Measurements from ENCODE around the gene RCL1.

DNA sequence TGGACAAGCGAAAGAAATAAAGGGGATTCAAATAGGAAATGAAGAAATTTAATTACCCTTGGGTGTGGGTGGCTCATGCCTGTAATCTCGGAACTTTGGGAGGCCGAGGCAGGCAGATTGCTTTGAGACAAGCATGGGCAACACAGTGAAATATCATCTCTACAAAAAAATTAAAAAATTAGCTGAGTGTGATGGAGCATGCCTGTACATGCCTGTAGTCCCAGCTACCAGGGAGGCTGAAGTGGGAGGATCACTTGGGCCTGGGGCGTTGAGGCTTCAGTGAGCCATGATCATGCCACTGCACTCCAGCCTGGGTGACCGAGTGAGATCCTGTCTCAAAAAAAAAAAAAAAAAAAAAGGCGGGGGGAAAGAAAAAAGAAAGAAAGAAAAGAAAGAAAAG, 4.0 kb upstream of the RCL1 start:
- TF ChIP-seq TCF12 (IDR thresholded peaks at IDR 0.05) (no peak), NFIC (IDR thresholded peaks at IDR 0.05; ENCODE audit: borderline replicate concordance) (no peak), FOXJ3 (CRISPR knock-in tag; IDR thresholded peaks at IDR 0.05) (no peak), FOXM1 (IDR thresholded peaks at IDR 0.05; ENCODE audit: low read depth) (no peak), RXRA (IDR thresholded peaks at IDR 0.05; ENCODE audit: borderline replicate concordance, low read depth) (no peak), RFX5 (IDR thresholded peaks at IDR 0.05; ENCODE audit: low read length) (no peak), RAD21 (IDR thresholded peaks at IDR 0.05; ENCODE audit: low read length) (no peak), MXI1 (IDR thresholded peaks at IDR 0.05; ENCODE audit: low read depth, low read length) (no peak), EP300 (IDR thresholded peaks at IDR 0.05; ENCODE audit: borderline replicate concordance in 1 of 2, low read depth in 1 of 2, low read length in 1 of 2) (no peak)
- TF ChIP-seq, protein P1, sequence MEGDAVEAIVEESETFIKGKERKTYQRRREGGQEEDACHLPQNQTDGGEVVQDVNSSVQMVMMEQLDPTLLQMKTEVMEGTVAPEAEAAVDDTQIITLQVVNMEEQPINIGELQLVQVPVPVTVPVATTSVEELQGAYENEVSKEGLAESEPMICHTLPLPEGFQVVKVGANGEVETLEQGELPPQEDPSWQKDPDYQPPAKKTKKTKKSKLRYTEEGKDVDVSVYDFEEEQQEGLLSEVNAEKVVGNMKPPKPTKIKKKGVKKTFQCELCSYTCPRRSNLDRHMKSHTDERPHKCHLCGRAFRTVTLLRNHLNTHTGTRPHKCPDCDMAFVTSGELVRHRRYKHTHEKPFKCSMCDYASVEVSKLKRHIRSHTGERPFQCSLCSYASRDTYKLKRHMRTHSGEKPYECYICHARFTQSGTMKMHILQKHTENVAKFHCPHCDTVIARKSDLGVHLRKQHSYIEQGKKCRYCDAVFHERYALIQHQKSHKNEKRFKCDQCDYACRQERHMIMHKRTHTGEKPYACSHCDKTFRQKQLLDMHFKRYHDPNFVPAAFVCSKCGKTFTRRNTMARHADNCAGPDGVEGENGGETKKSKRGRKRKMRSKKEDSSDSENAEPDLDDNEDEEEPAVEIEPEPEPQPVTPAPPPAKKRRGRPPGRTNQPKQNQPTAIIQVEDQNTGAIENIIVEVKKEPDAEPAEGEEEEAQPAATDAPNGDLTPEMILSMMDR (IDR thresholded peaks at IDR 0.05) = no peak
- TF ChIP-seq, protein P2, sequence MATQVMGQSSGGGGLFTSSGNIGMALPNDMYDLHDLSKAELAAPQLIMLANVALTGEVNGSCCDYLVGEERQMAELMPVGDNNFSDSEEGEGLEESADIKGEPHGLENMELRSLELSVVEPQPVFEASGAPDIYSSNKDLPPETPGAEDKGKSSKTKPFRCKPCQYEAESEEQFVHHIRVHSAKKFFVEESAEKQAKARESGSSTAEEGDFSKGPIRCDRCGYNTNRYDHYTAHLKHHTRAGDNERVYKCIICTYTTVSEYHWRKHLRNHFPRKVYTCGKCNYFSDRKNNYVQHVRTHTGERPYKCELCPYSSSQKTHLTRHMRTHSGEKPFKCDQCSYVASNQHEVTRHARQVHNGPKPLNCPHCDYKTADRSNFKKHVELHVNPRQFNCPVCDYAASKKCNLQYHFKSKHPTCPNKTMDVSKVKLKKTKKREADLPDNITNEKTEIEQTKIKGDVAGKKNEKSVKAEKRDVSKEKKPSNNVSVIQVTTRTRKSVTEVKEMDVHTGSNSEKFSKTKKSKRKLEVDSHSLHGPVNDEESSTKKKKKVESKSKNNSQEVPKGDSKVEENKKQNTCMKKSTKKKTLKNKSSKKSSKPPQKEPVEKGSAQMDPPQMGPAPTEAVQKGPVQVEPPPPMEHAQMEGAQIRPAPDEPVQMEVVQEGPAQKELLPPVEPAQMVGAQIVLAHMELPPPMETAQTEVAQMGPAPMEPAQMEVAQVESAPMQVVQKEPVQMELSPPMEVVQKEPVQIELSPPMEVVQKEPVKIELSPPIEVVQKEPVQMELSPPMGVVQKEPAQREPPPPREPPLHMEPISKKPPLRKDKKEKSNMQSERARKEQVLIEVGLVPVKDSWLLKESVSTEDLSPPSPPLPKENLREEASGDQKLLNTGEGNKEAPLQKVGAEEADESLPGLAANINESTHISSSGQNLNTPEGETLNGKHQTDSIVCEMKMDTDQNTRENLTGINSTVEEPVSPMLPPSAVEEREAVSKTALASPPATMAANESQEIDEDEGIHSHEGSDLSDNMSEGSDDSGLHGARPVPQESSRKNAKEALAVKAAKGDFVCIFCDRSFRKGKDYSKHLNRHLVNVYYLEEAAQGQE (IDR thresholded peaks at IDR 0.05; ENCODE audit: low read depth, low read length) = no peak
